B cell (primary cell): ENCODE data around the gene CD276. TPM values are rescaled to one million over a fixed set of nuclear protein-coding genes. Genes with fewer than 3 reads are reported as not detected.

Experiments used
- ATAC-seq: fragments of 200-7000 bp; cut with Tn5 transposase; one replicate; pipeline ENCODE4 v1.10.0; 2021; ENCODE audit warnings: low read depth, mild to moderate bottlenecking, moderate number of reproducible peaks, moderate library complexity
- CTCF ChIA-PET: fragments of 350-600 bp; sonication (Branson Sonifier 250); formaldehyde crosslinking; loops from one replicate; lab custom pipeline; 2021; ENCODE audit warnings: antibody characterized with exemption, inconsistent platforms; lab: Charles Lee
- POLR2A ChIA-PET: fragments of 350-600 bp; sonication (Branson Sonifier 250); formaldehyde crosslinking; loops from one replicate; lab custom pipeline; 2021; ENCODE audit warnings: antibody characterized with exemption; lab: Charles Lee
- DNase-seq: peaks from one replicate; pipeline ENCODE4 v3.0.0; 2013
- H2AFZ ChIP-seq: 2 replicates; pipeline ENCODE4 v1.6.1; 2012; ENCODE audit warnings: mild to moderate bottlenecking, low read depth, low read length; ENCODE audit not compliant: insufficient read depth, poor library complexity, severe bottlenecking
- H3K27ac ChIP-seq, 2 donors: 1 replicate in 1 of 2; 2 replicates in 1 of 2; pipeline ENCODE4 v1.5.1; 2012 to 2013; ENCODE audit warnings: low read length in 2 of 2, mild to moderate bottlenecking in 2 of 2, moderate library complexity in 1 of 2
- H3K27me3 ChIP-seq, 4 experiments: fragments of 200-600 bp in 1 of 4; sonication (generic) in 1 of 4; replicated peaks in 1 of 4; 1 replicate in 2 of 4; 2 replicates in 2 of 4; pipeline versions ENCODE4 v1.6.1 to v1.7.0; 2013 to 2016; ENCODE audit warnings: low read length in 3 of 4, mild to moderate bottlenecking in 2 of 4, mixed read lengths in 1 of 4, moderate library complexity in 1 of 4; ENCODE audit not compliant: insufficient read depth in 4 of 4, control insufficient read depth in 3 of 4; ENCODE audit errors: control extremely low read depth in 1 of 4
- H3K36me3 ChIP-seq, 2 experiments: replicated peaks in 1 of 2; 1 replicate in 1 of 2; 2 replicates in 1 of 2; pipeline versions ENCODE4 v1.6.1 to v1.7.1; 2013; ENCODE audit warnings: low read length in 1 of 2; ENCODE audit not compliant: insufficient read depth in 2 of 2, control insufficient read depth in 1 of 2; ENCODE audit errors: control extremely low read depth in 1 of 2, extremely low read depth in 1 of 2
- H3K4me1 ChIP-seq, 2 donors: fragments of 200-600 bp in 1 of 2; sonication (generic) in 1 of 2; 1 replicate in 1 of 2; 2 replicates in 1 of 2; pipeline versions ENCODE4 v1.5.1 to v1.6.1; 2013 to 2017; ENCODE audit warnings: low read length in 2 of 2; ENCODE audit not compliant: control insufficient read depth in 2 of 2, insufficient read depth in 2 of 2
- H3K4me2 ChIP-seq: replicated peaks from 2 replicates; pipeline ENCODE3; 2012; ENCODE audit warnings: mild to moderate bottlenecking, low read depth, low read length; ENCODE audit not compliant: poor library complexity, severe bottlenecking
- H3K4me3 ChIP-seq, 5 experiments: fragments of 200-600 bp in 1 of 5; sonication (generic) in 1 of 5; 1 replicate in 3 of 5; 2 replicates in 2 of 5; pipeline versions ENCODE4 v1.5.1 to v1.7.0; 2011 to 2016; ENCODE audit warnings: low read length in 4 of 5, mild to moderate bottlenecking in 4 of 5, low read depth in 2 of 5, control low read depth in 1 of 5, moderate library complexity in 1 of 5; ENCODE audit not compliant: insufficient read depth in 1 of 5; ENCODE audit errors: control extremely low read depth in 1 of 5, extremely low read depth in 1 of 5
- H3K79me2 ChIP-seq: fragments of 200-600 bp; sonication (generic); one replicate; pipeline ENCODE4 v1.6.0; 2016; ENCODE audit warnings: low read length; ENCODE audit not compliant: control insufficient read depth, insufficient read depth
- H3K9ac ChIP-seq: fragments of 200-600 bp; sonication (generic); 2 replicates; pipeline ENCODE4 v1.6.1; 2017; ENCODE audit warnings: mild to moderate bottlenecking, low read length, moderate library complexity
- H3K9me3 ChIP-seq, 3 donors: one replicate each; pipeline versions ENCODE4 v1.6.1 to v1.7.1; 2013; ENCODE audit warnings: low read length in 2 of 3; ENCODE audit not compliant: control insufficient read depth in 2 of 3, insufficient read depth in 1 of 3; ENCODE audit errors: control extremely low read depth in 1 of 3
- H4K20me1 ChIP-seq: 2 replicates; pipeline ENCODE4 v1.6.0; 2012; ENCODE audit warnings: mild to moderate bottlenecking, low read length; ENCODE audit not compliant: insufficient read depth, control insufficient read depth, poor library complexity, severe bottlenecking
- H3K27ac Mint-ChIP-seq: one replicate; pipeline ENCODE4 v1.8.0; 2021; ENCODE audit warnings: mixed read lengths
- H3K27me3 Mint-ChIP-seq: one replicate; pipeline ENCODE4 v1.8.0; 2021; ENCODE audit warnings: mixed read lengths
- H3K4me1 Mint-ChIP-seq: one replicate; pipeline ENCODE4 v1.8.0; 2021; ENCODE audit warnings: mixed read lengths
- H3K4me3 Mint-ChIP-seq: one replicate; pipeline ENCODE4 v1.8.0; 2021; ENCODE audit warnings: mixed read lengths
- H3K9me3 Mint-ChIP-seq: one replicate; pipeline ENCODE4 v1.8.0; 2022; ENCODE audit warnings: mixed read lengths; ENCODE audit not compliant: insufficient read depth
- EZH2 ChIP-seq: IDR thresholded peaks from 2 replicates; pipeline ENCODE4 v1.6.1; 2012; ENCODE audit warnings: borderline replicate concordance, low read depth, mild to moderate bottlenecking, moderate library complexity, low read length; ENCODE audit not compliant: insufficient read depth, poor library complexity, severe bottlenecking
- WGBS: methylation state at CpG from one replicate; pipeline ENCODE4 v1.1.5; 2013; ENCODE audit warnings: missing lambda C conversion rate; ENCODE audit not compliant: insufficient coverage; 5-methylcytosine and 5-hydroxymethylcytosine counted together
- intact Hi-C: fragments of 100-400 bp; cut with micrococcal nuclease; formaldehyde crosslinking; loops from one replicate; pipeline ENCODE4 v1.10.0; 2022
- polyA plus RNA-seq: library from polyadenylated mRNA; depleted of rRNA; stranded (reverse); fragments of >200 nt; gene quantifications from 2 replicates; pipeline ENCODE4 v1.2.3, GENCODE V29; 2012
- total RNA-seq, 2 donors: library from RNA; stranded (reverse); fragments of 120-200 nt in 1 of 2; gene quantifications; 1 replicate in 1 of 2; 2 replicates in 1 of 2; pipeline versions ENCODE4 v1.2.3 to v1.2.4, GENCODE V29; 2013 to 2022
- TF ChIP-seq, protein P1 (sequence below): fragments of 200-600 bp; IDR thresholded peaks from one replicate; pipeline ENCODE4 v1.8.0; 2022; ENCODE audit warnings: antibody characterized with exemption, mild to moderate bottlenecking

The CD276 gene
- total and polyA plus RNA-seq, 2 donors (not counting 1 experiment from before 2014, with no cell fraction given) = not detected

DNA sequence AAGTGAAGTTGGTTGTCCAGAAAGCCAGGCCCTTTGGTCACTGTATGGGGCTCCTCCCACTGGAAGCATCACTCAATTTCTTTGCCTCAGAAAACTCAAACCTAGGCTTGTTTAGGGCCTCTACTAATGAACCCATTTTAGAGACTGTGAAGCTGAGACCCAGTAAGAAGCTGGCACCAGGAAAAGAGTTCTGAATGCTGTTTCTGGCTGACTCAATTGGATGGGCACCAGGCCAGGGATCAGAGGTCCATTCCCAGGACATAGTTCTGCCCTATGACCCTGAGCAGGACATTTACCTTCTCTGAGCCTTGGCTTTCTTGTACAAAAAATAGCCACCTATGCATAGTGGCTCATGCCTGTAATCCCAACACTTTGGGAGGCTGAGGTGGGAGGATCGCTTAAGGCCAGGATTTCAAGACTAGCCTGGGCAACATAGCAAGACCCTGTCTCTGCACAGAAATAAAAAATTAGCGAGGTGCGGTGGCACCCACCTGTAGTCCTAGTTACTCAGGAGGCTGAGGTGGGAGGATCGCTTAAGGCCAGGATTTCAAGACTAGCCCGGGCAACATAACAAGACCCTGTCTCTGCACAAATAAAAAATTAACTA, 30.6 kb downstream of the CD276 start:
- intact Hi-C loops = no loop called here
- ATAC-seq = no peak

DNA sequence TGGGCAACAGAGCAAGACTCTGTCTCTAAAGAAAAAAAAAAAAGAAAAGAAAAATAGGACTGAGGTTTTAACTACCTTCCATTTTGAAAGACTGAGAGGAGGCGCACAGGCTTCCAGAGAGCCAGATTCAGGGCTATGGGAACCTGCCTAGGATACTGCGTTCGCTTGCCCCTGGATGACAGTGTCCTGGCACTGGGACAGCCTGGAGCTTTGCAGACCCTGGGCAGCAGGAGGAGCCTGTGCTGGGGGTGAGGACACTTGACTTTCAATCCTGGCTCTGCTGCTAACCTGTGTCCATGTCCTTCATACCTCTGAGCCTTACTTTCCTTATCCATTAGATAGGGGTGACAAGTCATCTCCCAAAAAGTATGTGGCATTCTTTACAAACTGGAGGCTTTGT, 31.2 kb downstream of the CD276 start:
- CTCF ChIA-PET = no interaction called here
- Mint-ChIP-seq H3K4me1 (no peaks in the 10 kb centered on the region), H3K9me3 (no peaks in the 10 kb centered on the region), H3K4me3 (no peak overlapping the region), H3K27me3 (peaks cover 4% of the 10 kb centered on the region), H3K27ac (no peak overlapping the region)
- no peaks in the 10 kb centered on the region for H3K36me3 ChIP-seq
- no peak for ATAC-seq
- no peaks in the 10 kb centered on the region for H4K20me1 ChIP-seq
- H3K9me3 ChIP-seq = no peaks in the 10 kb centered on the region
- H3K9ac ChIP-seq = no peak overlapping the region
- H2AFZ ChIP-seq = no peak overlapping the region
- H3K27ac ChIP-seq = no peak overlapping the region
- no peak for TF ChIP-seq EZH2
- TF ChIP-seq, protein P1, sequence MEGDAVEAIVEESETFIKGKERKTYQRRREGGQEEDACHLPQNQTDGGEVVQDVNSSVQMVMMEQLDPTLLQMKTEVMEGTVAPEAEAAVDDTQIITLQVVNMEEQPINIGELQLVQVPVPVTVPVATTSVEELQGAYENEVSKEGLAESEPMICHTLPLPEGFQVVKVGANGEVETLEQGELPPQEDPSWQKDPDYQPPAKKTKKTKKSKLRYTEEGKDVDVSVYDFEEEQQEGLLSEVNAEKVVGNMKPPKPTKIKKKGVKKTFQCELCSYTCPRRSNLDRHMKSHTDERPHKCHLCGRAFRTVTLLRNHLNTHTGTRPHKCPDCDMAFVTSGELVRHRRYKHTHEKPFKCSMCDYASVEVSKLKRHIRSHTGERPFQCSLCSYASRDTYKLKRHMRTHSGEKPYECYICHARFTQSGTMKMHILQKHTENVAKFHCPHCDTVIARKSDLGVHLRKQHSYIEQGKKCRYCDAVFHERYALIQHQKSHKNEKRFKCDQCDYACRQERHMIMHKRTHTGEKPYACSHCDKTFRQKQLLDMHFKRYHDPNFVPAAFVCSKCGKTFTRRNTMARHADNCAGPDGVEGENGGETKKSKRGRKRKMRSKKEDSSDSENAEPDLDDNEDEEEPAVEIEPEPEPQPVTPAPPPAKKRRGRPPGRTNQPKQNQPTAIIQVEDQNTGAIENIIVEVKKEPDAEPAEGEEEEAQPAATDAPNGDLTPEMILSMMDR = no peak
- H3K4me2 ChIP-seq = no peak overlapping the region
- no peaks in the 10 kb centered on the region for H3K4me1 ChIP-seq
- no peak for DNase-seq
- H3K4me3 ChIP-seq = no peak overlapping the region
- no peaks in the 10 kb centered on the region for H3K79me2 ChIP-seq
- peaks cover 0 to 3% (median 0%) of the 10 kb centered on the region in 4 experiments for H3K27me3 ChIP-seq
- intact Hi-C loops = no loop called here
- WGBS = 88% methylated on average over 3 of the region's 3 CpGs
- POLR2A ChIA-PET = no interaction called here

More for the DNA sequence above, 30.6 kb downstream of the CD276 start:
- H3K4me2 ChIP-seq = no peak overlapping the region
- TF ChIP-seq, protein P1 = no peak
- no peak for TF ChIP-seq EZH2
- no peaks in the 10 kb centered on the region for H3K9me3 ChIP-seq
- CTCF ChIA-PET = no interaction called here
- H3K36me3 ChIP-seq = no peaks in the 10 kb centered on the region
- POLR2A ChIA-PET = no interaction called here
- H3K4me3 Mint-ChIP-seq = no peak overlapping the region
- H3K4me1 ChIP-seq = no peaks in the 10 kb centered on the region
- H3K4me3 ChIP-seq = no peak overlapping the region
- no peak overlapping the region for H3K27ac ChIP-seq
- H3K4me1 Mint-ChIP-seq = no peaks in the 10 kb centered on the region
- H3K27me3 ChIP-seq = peaks cover 0 to 3% (median 0%) of the 10 kb centered on the region in 4 experiments
- no peaks in the 10 kb centered on the region for H3K9me3 Mint-ChIP-seq
- H3K27me3 Mint-ChIP-seq = peaks cover 3% of the 10 kb centered on the region
- no peaks in the 10 kb centered on the region for H4K20me1 ChIP-seq
- no peak overlapping the region for H2AFZ ChIP-seq
- 100% methylated on average over 3 of the region's 5 CpGs for WGBS
- no peak overlapping the region for H3K9ac ChIP-seq
- H3K79me2 ChIP-seq = no peaks in the 10 kb centered on the region
- no peak for DNase-seq
- H3K27ac Mint-ChIP-seq = no peak overlapping the region
